CD14-positive monocyte (primary cell): Measurements from ENCODE around the gene PTCD1. TPM values are rescaled to one million over a fixed set of nuclear protein-coding genes. Genes with fewer than 3 reads are reported as not detected.

Source experiments
- DNase-seq, 3 donors: peaks; one replicate each; pipeline ENCODE4 v3.0.0-alpha.2; 2011 to 2022
- H2AFZ ChIP-seq: 2 replicates; pipeline ENCODE4 v1.6.0; 2012; ENCODE audit warnings: mild to moderate bottlenecking, low read depth, low read length, inconsistent platforms; ENCODE audit not compliant: insufficient read depth, poor library complexity, severe bottlenecking
- H3K27ac ChIP-seq, 2 donors: 1 replicate in 1 of 2; 2 replicates in 1 of 2; pipeline ENCODE4 v1.5.1; 2012 to 2013; ENCODE audit warnings: low read length in 2 of 2, control low read depth in 1 of 2, inconsistent platforms in 1 of 2, low read depth in 1 of 2, mild to moderate bottlenecking in 1 of 2
- H3K27me3 ChIP-seq, 2 donors: one replicate each; pipeline versions ENCODE4 v1.6.0 to v1.6.1; 2011 to 2013; ENCODE audit warnings: low read length in 2 of 2; ENCODE audit not compliant: control insufficient read depth in 2 of 2, insufficient read depth in 2 of 2
- H3K36me3 ChIP-seq, 2 donors: replicated peaks in 1 of 2; 1 replicate in 1 of 2; 2 replicates in 1 of 2; pipeline versions ENCODE4 v1.5.1 to v1.6.1; 2012 to 2013; ENCODE audit warnings: low read length in 2 of 2, control low read depth in 1 of 2, inconsistent platforms in 1 of 2, mild to moderate bottlenecking in 1 of 2; ENCODE audit not compliant: insufficient read depth in 2 of 2, control insufficient read depth in 1 of 2
- H3K4me1 ChIP-seq, 2 donors: 1 replicate in 1 of 2; 2 replicates in 1 of 2; pipeline versions ENCODE4 v1.5.1 to v1.6.1; 2012 to 2013; ENCODE audit warnings: low read length in 2 of 2, control low read depth in 1 of 2, inconsistent platforms in 1 of 2, mild to moderate bottlenecking in 1 of 2, moderate library complexity in 1 of 2; ENCODE audit not compliant: insufficient read depth in 2 of 2, control insufficient read depth in 1 of 2
- H3K4me2 ChIP-seq: replicated peaks from 2 replicates; pipeline ENCODE3; 2012; ENCODE audit warnings: low read length, moderate library complexity, mild to moderate bottlenecking; ENCODE audit not compliant: poor library complexity, severe bottlenecking; ENCODE audit errors: extremely low read depth
- H3K4me3 ChIP-seq, 3 experiments: fragments of 200-600 bp in 1 of 3; sonication (generic) in 1 of 3; replicated peaks in 1 of 3; 1 replicate in 2 of 3; 2 replicates in 1 of 3; pipeline ENCODE4 v1.5.1; 2011 to 2013; ENCODE audit warnings: low read length in 3 of 3, mild to moderate bottlenecking in 3 of 3, control low read depth in 2 of 3, low read depth in 2 of 3, inconsistent platforms in 1 of 3, moderate library complexity in 1 of 3
- H3K79me2 ChIP-seq: 2 replicates; pipeline ENCODE4 v1.6.0; 2012; ENCODE audit warnings: mild to moderate bottlenecking, control low read depth, inconsistent platforms, low read length, moderate library complexity; ENCODE audit not compliant: insufficient read depth
- H3K9ac ChIP-seq: 2 replicates; pipeline ENCODE4 v1.6.0; 2017; ENCODE audit warnings: low read length, mild to moderate bottlenecking; ENCODE audit not compliant: insufficient read depth, poor library complexity, severe bottlenecking
- H3K9me3 ChIP-seq, 2 donors: replicated peaks in 1 of 2; 1 replicate in 1 of 2; 2 replicates in 1 of 2; pipeline versions ENCODE4 v1.5.1 to v1.6.1; 2012 to 2013; ENCODE audit warnings: low read length in 2 of 2, control low read depth in 1 of 2; ENCODE audit not compliant: control insufficient read depth in 1 of 2, insufficient read depth in 1 of 2
- H4K20me1 ChIP-seq: 2 replicates; pipeline ENCODE4 v1.6.0; 2012; ENCODE audit warnings: mild to moderate bottlenecking, low read length, control low read depth, moderate library complexity; ENCODE audit not compliant: insufficient read depth
- H3K27ac Mint-ChIP-seq, 7 donors: one replicate each; pipeline ENCODE4 v1.8.0; 2020; ENCODE audit warnings: mild to moderate bottlenecking in 7 of 7, mixed read lengths in 7 of 7, moderate library complexity in 6 of 7, inconsistent platforms in 2 of 7
- H3K27me3 Mint-ChIP-seq, 3 donors: one replicate each; pipeline ENCODE4 v1.8.0; 2021 to 2022; ENCODE audit warnings: low read depth in 3 of 3, mild to moderate bottlenecking in 3 of 3, mixed read lengths in 3 of 3, moderate library complexity in 3 of 3, inconsistent platforms in 1 of 3
- H3K36me3 Mint-ChIP-seq, 2 donors: one replicate each; pipeline ENCODE4 v1.8.0; 2020; ENCODE audit warnings: mixed read lengths in 2 of 2, inconsistent platforms in 1 of 2, mild to moderate bottlenecking in 1 of 2
- H3K4me1 Mint-ChIP-seq: one replicate; pipeline ENCODE4 v1.8.0; 2020; ENCODE audit warnings: mild to moderate bottlenecking, mixed read lengths
- H3K4me3 Mint-ChIP-seq, 2 donors: one replicate each; pipeline ENCODE4 v1.8.0; 2020; ENCODE audit warnings: mild to moderate bottlenecking in 2 of 2, mixed read lengths in 2 of 2, moderate library complexity in 1 of 2
- H3K9me3 Mint-ChIP-seq, 7 donors: one replicate each; pipeline ENCODE4 v1.8.0; 2020 to 2022; ENCODE audit warnings: mixed read lengths in 7 of 7, mild to moderate bottlenecking in 6 of 7, moderate library complexity in 6 of 7, inconsistent platforms in 2 of 7
- CTCF ChIP-seq: fragments of 200-600 bp; IDR thresholded peaks from one replicate; pipeline ENCODE4 v1.8.0; 2022; ENCODE audit warnings: antibody characterized with exemption, mild to moderate bottlenecking
- WGBS: methylation state at CpG from one replicate; pipeline ENCODE4 v1.1.5; 2013; ENCODE audit warnings: missing lambda C conversion rate; ENCODE audit not compliant: insufficient coverage; 5-methylcytosine and 5-hydroxymethylcytosine counted together
- intact Hi-C, 2 donors: fragments of 100-400 bp; cut with micrococcal nuclease; formaldehyde crosslinking; loops; one replicate each; pipeline versions ENCODE4 v1.15.0 to v1.15.1; 2023
- polyA minus RNA-seq: library from RNA; depleted of rRNA, polyadenylated mRNA; stranded (reverse); fragments of >200 nt; gene quantifications from 2 replicates; pipeline ENCODE4 v1.2.3, GENCODE V29; 2012
- polyA plus RNA-seq, 3 donors: library from polyadenylated mRNA; depleted of rRNA in 1 of 3; unstranded in 2 of 3; stranded (reverse) in 1 of 3; fragments of 300-500 nt in 2 of 3; fragments of >200 nt in 1 of 3; fragmentation: Illumina TruSeq in 2 of 3; gene quantifications; 1 replicate in 2 of 3; 2 replicates in 1 of 3; pipeline ENCODE4 v1.2.3, GENCODE V29; 2012 to 2021
- total RNA-seq, 12 experiments: library from RNA in 1 of 12; stranded (reverse) in 1 of 12; fragments of 120-200 nt in 1 of 12; gene quantifications; one replicate each; pipeline ENCODE4 v1.2.4 and lab custom pipeline; 2013 to 2026; ENCODE audit warnings: mixed read lengths in 6 of 12, inconsistent platforms in 1 of 12

Gene PTCD1
- 4.4 TPM for total RNA-seq (2013)
- 1 to 10 TPM in 2 of 3 donors, under 1 TPM in 1; 0.74 to 4.3 (median 1.6) TPM for polyA plus RNA-seq
- polyA minus RNA-seq, result 6.4 and 7.4 TPM in 2 replicates
- total RNA-seq (lab: John Stamatoyannopoulos, UW), result 0.41 to 2.8 (median 1.4) reads per million in 11 experiments

GRCh38 chr7:99438573-99439480 is at the start of gene PTCD1, which contains the start of gene CPSF4:
TSS of gene PTCD1 (minus strand) at chr7:99438798. CDS start at chr7:99435242, 3,556 bp downstream.
TSS of gene CPSF4 (plus strand) at chr7:99438943. CDS start at chr7:99439083, 140 bp downstream.
- peaks cover 37% of the 10 kb centered on the region for H3K79me2 ChIP-seq
- peaks cover 11% of the 10 kb centered on the region for H4K20me1 ChIP-seq
- H3K36me3 ChIP-seq, result peaks cover 19 to 32% of the 10 kb centered on the region in 2 donors
- peak within 1 kb of the TSS; percentile 87 for H3K9ac ChIP-seq
- peak within 1 kb of the TSS; percentile 86 for H3K4me2 ChIP-seq
- under 1% methylated on average over 89 of the region's 89 CpGs for WGBS
- H3K4me1 ChIP-seq, result peaks cover 21 to 23% of the 10 kb centered on the region in 2 donors
- H3K9me3 ChIP-seq, result no peaks in the 10 kb centered on the region
- Mint-ChIP-seq H3K27ac (peak within 1 kb of the TSS; percentile 88 to 96 (median 95)), H3K36me3 (peaks cover 19 to 40% of the 10 kb centered on the region in 2 donors), H3K9me3 (no peaks in the 10 kb centered on the region), H3K27me3 (no peaks in the 10 kb centered on the region), H3K4me1 (peaks cover 26% of the 10 kb centered on the region), H3K4me3 (peak within 1 kb of the TSS; percentile 96 to 98)
- peak; percentile 87 to 91 (median 89) for DNase-seq
- peak within 1 kb of the TSS; percentile 59 to 84 (median 83) for H3K4me3 ChIP-seq
- no peak for TF ChIP-seq CTCF
- peak within 1 kb of the TSS; percentile 99 for H2AFZ ChIP-seq
- intact Hi-C loops, result loop anchor here in 1 of 2 donors (1.0 kb wide), 1 partner anchor 27 kb away; the partner anchor contains the start of gene ATP5MF
- peak within 1 kb of the TSS; percentile 66 to 88 for H3K27ac ChIP-seq
- H3K27me3 ChIP-seq, result no peaks in the 10 kb centered on the region

- H3K4me1 Mint-ChIP-seq, result no peaks in the 10 kb centered on the region
- Histone ChIP-seq H3K4me2 (no peak overlapping the region), H2AFZ (no peak overlapping the region), H3K4me1 (no peaks in the 10 kb centered on the region), H3K27me3 (no peaks in the 10 kb centered on the region), H3K9me3 (no peaks in the 10 kb centered on the region), H3K27ac (no peak overlapping the region), H4K20me1 (peaks cover 8% of the 10 kb centered on the region), H3K4me3 (no peak overlapping the region), H3K36me3 (peaks cover 17 to 55% of the 10 kb centered on the region in 2 donors), H3K79me2 (no peaks in the 10 kb centered on the region), H3K9ac (no peak overlapping the region)
- TF ChIP-seq CTCF, result no peak
- WGBS, result 96% methylated on average over 2 of the region's 5 CpGs
- no peak for DNase-seq
- peaks cover 0 to 3% (median 0%) of the 10 kb centered on the region in 7 donors for H3K9me3 Mint-ChIP-seq
- no peak overlapping the region for H3K4me3 Mint-ChIP-seq
- intact Hi-C loops, result no loop called here
- peak overlapping the region in 2 of 7 donors; percentile 1 to 41 for H3K27ac Mint-ChIP-seq
- H3K27me3 Mint-ChIP-seq, result no peaks in the 10 kb centered on the region
- H3K36me3 Mint-ChIP-seq, result peaks cover 32 to 58% of the 10 kb centered on the region in 2 donors
These were observed 46.5 kb upstream of the PTCD1 start for GRCh38 chr7:99485094-99485493.
